ENCODE measurements around the gene P2RX5. TPM values are rescaled to one million over a fixed set of nuclear protein-coding genes. Genes with fewer than 3 reads are reported as not detected.

Gene P2RX5
- total and polyA plus RNA-seq, 10 of the 15 experiments (the other 5 are each of a cell fraction or from before 2014, with no cell fraction given): 6.9 to 28.8 (median 19.5) TPM

GRCh38 chr17:3681057-3681456 is 14.9 kb downstream of the P2RX5 start (continued):
- TF ChIP-seq ZNF592 (IDR thresholded peaks at IDR 0.05) (no peak), EGR1 (IDR thresholded peaks at IDR 0.05; ENCODE audit: borderline replicate concordance in 1 of 2, low read depth in 2 of 2, low read length in 2 of 2) (no peak)

GRCh38 chr17:3679531-3680126 is 16.3 kb downstream of the P2RX5 start:
- Histone ChIP-seq H3K4me1 (ENCODE audit: control insufficient read depth, insufficient read depth, low read length) (peaks cover 6% of the 10 kb centered on the region; the same call in 1 of the 2 replicates), H3K36me3 (ENCODE audit: control insufficient read depth in 2 of 2, insufficient read depth in 2 of 2, low read length in 1 of 2) (peaks cover 0 to 7% of the 10 kb centered on the region in 2 experiments; a peak in 2 of 4 replicates), H3K9ac (ENCODE audit: control insufficient read depth, insufficient read depth, low read length) (no peak overlapping the region), H3K4me3 (no peak overlapping the region), H4K20me1 (ENCODE audit: control insufficient read depth, insufficient read depth) (no peaks in the 10 kb centered on the region), H3K27ac (ENCODE audit: control insufficient read depth, insufficient read depth) (no peak overlapping the region), H3K79me2 (ENCODE audit: control insufficient read depth, insufficient read depth, low read length) (no peaks in the 10 kb centered on the region), H2AFZ (ENCODE audit: control insufficient read depth, low read depth, low read length) (no peak overlapping the region), H3K27me3 (replicated peaks in 1 of 2; ENCODE audit: control insufficient read depth in 2 of 2, insufficient read depth in 2 of 2, low read length in 1 of 2) (no peaks in the 10 kb centered on the region), H3K4me2 (ENCODE audit: control insufficient read depth, insufficient read depth) (no peak overlapping the region), H3K9me3 (replicated peaks; ENCODE audit: control insufficient read depth, insufficient read depth, low read length) (no peaks in the 10 kb centered on the region)
- 54% methylated on average over 19 of the region's 20 CpGs for WGBS (ENCODE audit: insufficient coverage, insufficient replicate concordance, low lambda C conversion rate, missing lambda C conversion rate)
- in situ Hi-C loops (cut with MboI) (loop anchor here (5.0 kb wide), 1 partner anchor 143 kb away; no protein-coding TSS in a partner anchor), intact Hi-C loops (cut with micrococcal nuclease; ENCODE audit: unreplicated experiment) (no loop called here)
- RAD21 ChIA-PET (ENCODE audit: unreplicated experiment): no interaction called here
- ATAC-seq: no peak
- SMC1A ChIA-PET (ENCODE audit: uncharacterized antibody, unreplicated experiment): interaction anchor here (0.9 kb wide), 1 partner anchor 9 kb away, joined by 3 read pairs; no protein-coding TSS in a partner anchor
- BruUV-seq (replicated peaks): no TSS peak
- POLR2A ChIA-PET: no interaction called here
- no peak for FAIRE-seq
- CTCF ChIA-PET: interaction anchor here (1.3 kb wide), 1 partner anchor 58 kb away, joined by 6 read pairs; no protein-coding TSS in a partner anchor
- DNase-seq (ENCODE audit: low read depth, low spot score): no peak
- TF ChIP-seq ELK1 (IDR thresholded peaks at IDR 0.05; ENCODE audit: low read depth, low read length) (no peak), SMAD1 (IDR thresholded peaks at IDR 0.05; ENCODE audit: low read depth, partially characterized antibody) (no peak), USF2 (IDR thresholded peaks at IDR 0.05; ENCODE audit: borderline replicate concordance, low read depth, low read length) (no peak), CUX1 (IDR thresholded peaks at IDR 0.05; ENCODE audit: insufficient replicate concordance, low read depth, low read length) (no peak), NFYA (IDR thresholded peaks at IDR 0.05; ENCODE audit: borderline replicate concordance, low read depth, low read length) (no peak), SMARCA5 (IDR thresholded peaks at IDR 0.05) (no peak), CREB1 (IDR thresholded peaks at IDR 0.05; ENCODE audit: low read depth) (no peak), RB1 (IDR thresholded peaks at IDR 0.05; ENCODE audit: borderline replicate concordance) (no peak)
